Liver (tissue), 9 donors: ENCODE data around the gene OR10A7. TPM values are rescaled to one million over a fixed set of nuclear protein-coding genes. Genes with fewer than 3 reads are reported as not detected.

Experiments
- DNase-seq: peaks from one replicate; pipeline ENCODE4 v3.0.0-alpha.2; 2017; ENCODE audit warnings: low spot score
- H3K27ac ChIP-seq, 2 donors: one replicate each; pipeline ENCODE4 v1.7.0; 2013; ENCODE audit warnings: inconsistent platforms in 2 of 2, low read length in 2 of 2, control low read depth in 1 of 2, low read depth in 1 of 2, mild to moderate bottlenecking in 1 of 2
- H3K27me3 ChIP-seq, 4 donors: one replicate each; pipeline versions ENCODE4 v1.6.1 to v1.7.0; 2013; ENCODE audit warnings: low read length in 3 of 4, inconsistent platforms in 1 of 4, mild to moderate bottlenecking in 1 of 4, moderate library complexity in 1 of 4; ENCODE audit not compliant: control insufficient read depth in 4 of 4, insufficient read depth in 4 of 4
- H3K36me3 ChIP-seq, 4 donors: one replicate each; pipeline versions ENCODE4 v1.6.1 to v1.7.0; 2013; ENCODE audit warnings: low read length in 3 of 4, mild to moderate bottlenecking in 3 of 4, low read depth in 1 of 4, moderate library complexity in 1 of 4; ENCODE audit not compliant: control insufficient read depth in 4 of 4, insufficient read depth in 3 of 4
- H3K4me1 ChIP-seq, 4 donors: one replicate each; pipeline versions ENCODE4 v1.6.1 to v1.7.0; 2013; ENCODE audit warnings: low read length in 3 of 4, mild to moderate bottlenecking in 3 of 4, moderate library complexity in 1 of 4; ENCODE audit not compliant: control insufficient read depth in 4 of 4, insufficient read depth in 4 of 4
- H3K4me3 ChIP-seq, 3 donors: one replicate each; pipeline versions ENCODE4 v1.6.1 to v1.7.0; 2013; ENCODE audit warnings: low read length in 3 of 3, control low read depth in 1 of 3, low read depth in 1 of 3, mild to moderate bottlenecking in 1 of 3
- H3K9ac ChIP-seq, 2 donors: one replicate each; pipeline ENCODE4 v1.7.0; 2013; ENCODE audit warnings: low read length in 2 of 2, mild to moderate bottlenecking in 2 of 2, moderate library complexity in 2 of 2, control low read depth in 1 of 2, low read depth in 1 of 2
- H3K9me3 ChIP-seq, 4 donors: one replicate each; pipeline versions ENCODE4 v1.6.1 to v1.7.0; 2013; ENCODE audit warnings: low read length in 3 of 4; ENCODE audit not compliant: control insufficient read depth in 4 of 4
- CTCF ChIP-seq: fragments of 150-350 bp; IDR thresholded peaks from 2 replicates; pipeline ENCODE4 v1.5.1; 2017; ENCODE audit warnings: improper control_type of control experiment, low read depth, low read length; ENCODE audit not compliant: missing input control
- EGR1 ChIP-seq, 2 donors: IDR thresholded peaks; 2 replicates each; pipeline ENCODE4 v1.6.1; 2016 to 2018; ENCODE audit warnings: antibody characterized with exemption in 2 of 2, low read depth in 2 of 2
- FOXA1 ChIP-seq: IDR thresholded peaks from 2 replicates; pipeline ENCODE4 v1.6.1; 2016; ENCODE audit warnings: antibody characterized with exemption
- FOXA2 ChIP-seq: IDR thresholded peaks from 2 replicates; pipeline ENCODE4 v1.6.1; 2016; ENCODE audit warnings: antibody characterized with exemption
- HNF4A ChIP-seq, 2 donors: conservative IDR thresholded peaks; 2 replicates each; pipeline ENCODE4 v1.6.1; 2016; ENCODE audit warnings: antibody characterized with exemption in 2 of 2, mild to moderate bottlenecking in 2 of 2
- HNF4G ChIP-seq: IDR thresholded peaks from 2 replicates; pipeline ENCODE4 v1.6.1; 2016; ENCODE audit warnings: antibody characterized with exemption
- MAX ChIP-seq: IDR thresholded peaks from 2 replicates; pipeline ENCODE4 v1.6.1; 2016; ENCODE audit warnings: antibody characterized with exemption
- NR2F2 ChIP-seq: IDR thresholded peaks from 2 replicates; pipeline ENCODE4 v1.6.1; 2016; ENCODE audit warnings: antibody characterized with exemption
- REST ChIP-seq: IDR thresholded peaks from 2 replicates; pipeline ENCODE4 v1.6.1; 2016; ENCODE audit warnings: antibody characterized with exemption, mild to moderate bottlenecking
- RXRA ChIP-seq, 2 donors: IDR thresholded peaks; 2 replicates each; pipeline ENCODE4 v1.6.1; 2017 to 2018; ENCODE audit warnings: antibody characterized with exemption in 2 of 2, mild to moderate bottlenecking in 1 of 2
- SP1 ChIP-seq: IDR thresholded peaks from 2 replicates; pipeline ENCODE4 v1.6.1; 2018; ENCODE audit warnings: antibody characterized with exemption, mild to moderate bottlenecking
- TAF1 ChIP-seq: conservative IDR thresholded peaks from 2 replicates; pipeline ENCODE4 v1.6.1; 2016; ENCODE audit warnings: antibody characterized with exemption, mild to moderate bottlenecking
- ZBTB33 ChIP-seq: IDR thresholded peaks from 2 replicates; pipeline ENCODE4 v1.6.1; 2016; ENCODE audit warnings: antibody characterized with exemption
- WGBS: extraction: QIAGEN DNeasy Blood & Tissue Kit; methylation state at CpG from one replicate; pipeline ENCODE4 v1.1.7; 2013; 5-methylcytosine and 5-hydroxymethylcytosine counted together
- polyA plus RNA-seq, 2 donors: library from polyadenylated mRNA; stranded (reverse) in 1 of 2; unstranded in 1 of 2; fragments of 200-250 nt in 1 of 2; fragments of >200 nt in 1 of 2; fragmentation: Nextera tagmentation in 1 of 2; extraction: Ambion mirVana in 1 of 2; gene quantifications; one replicate each; pipeline versions ENCODE4 v1.2.1 to v1.2.3, GENCODE V29; 2013 to 2015
- total RNA-seq, 2 donors: library from RNA; depleted of rRNA; stranded (reverse); fragments of >200 nt; gene quantifications; one replicate each; pipeline ENCODE4 v1.2.3, GENCODE V29; 2014
- donor health status: healthy.
- donor health status: healthy.
- donor health status: healthy.
- donor health status: healthy.
- donor health status: healthy.

Gene OR10A7
- total and polyA plus RNA-seq, 4 donors: not detected

GRCh38 chr12:55256831-55257230 is 36.0 kb downstream of the OR10A7 start:
- TF ChIP-seq ZBTB33: no peak
- TF ChIP-seq SP1: no peak
- no peak for TF ChIP-seq MAX
- TF ChIP-seq EGR1 (IDR thresholded peaks at IDR 0.05; ENCODE audit: low read depth in 2 of 2): no peak
- TF ChIP-seq FOXA2: no peak
- TF ChIP-seq FOXA1: no peak
- TF ChIP-seq HNF4G: no peak
- TF ChIP-seq CTCF: no peak
- no peak for TF ChIP-seq NR2F2
- no peak for TF ChIP-seq HNF4A (conservative IDR thresholded peaks at IDR 0.05)
- H3K27me3 ChIP-seq: no peaks in the 10 kb centered on the region
- H3K9ac ChIP-seq: no peak overlapping the region
- no peak overlapping the region for H3K27ac ChIP-seq
- H3K36me3 ChIP-seq: no peaks in the 10 kb centered on the region
- DNase-seq: no peak
- H3K4me1 ChIP-seq: peaks cover 0 to 2% (median 0%) of the 10 kb centered on the region in 4 donors
- H3K9me3 ChIP-seq: no peaks in the 10 kb centered on the region
- 94% methylated on average over 4 of the region's 4 CpGs for WGBS
- H3K4me3 ChIP-seq: no peak overlapping the region

GRCh38 chr12:55258303-55258702 is 37.5 kb downstream of the OR10A7 start:
- no peak for DNase-seq
- no peak overlapping the region for H3K4me3 ChIP-seq
- WGBS: 80% methylated on average over 2 of the region's 2 CpGs

More at GRCh38 chr12:55258303-55258702, 37.5 kb downstream of the OR10A7 start:
- no peak overlapping the region for H3K9ac ChIP-seq
- no peak for TF ChIP-seq CTCF
- no peak for TF ChIP-seq TAF1
- TF ChIP-seq RXRA (IDR thresholded peaks at IDR 0.05): no peak
- no peak for TF ChIP-seq FOXA2
- no peak for TF ChIP-seq REST
- no peaks in the 10 kb centered on the region for H3K36me3 ChIP-seq
- H3K27ac ChIP-seq: no peak overlapping the region
- H3K9me3 ChIP-seq: no peaks in the 10 kb centered on the region
- H3K27me3 ChIP-seq: no peaks in the 10 kb centered on the region
- H3K4me1 ChIP-seq: no peaks in the 10 kb centered on the region

Other genes starting within 250 kb of the OR10A7 start
- 1 to 10 TPM in 1 of 2 donors, under 1 TPM in 1; 0.50 to 3.2 TPM for gene TESPA1, start 236.3 kb upstream of the OR10A7 start, total RNA-seq
- gene TESPA1, start 236.3 kb upstream of the OR10A7 start, polyA plus RNA-seq: under 1 TPM; 0.10 to 0.35 TPM
- not detected for gene NEUROD4, start 201.1 kb upstream of the OR10A7 start, total RNA-seq
- not detected for gene NEUROD4, start 201.1 kb upstream of the OR10A7 start, polyA plus RNA-seq
- gene OR9K2, start 94.6 kb upstream of the OR10A7 start, total RNA-seq: not detected
- not detected for gene OR9K2, start 94.6 kb upstream of the OR10A7 start, polyA plus RNA-seq
- not detected for gene OR6C74, start 23.6 kb downstream of the OR10A7 start, total RNA-seq
- not detected for gene OR6C74, start 23.6 kb downstream of the OR10A7 start, polyA plus RNA-seq
- not detected for gene OR6C6, start 75.5 kb downstream of the OR10A7 start, total RNA-seq
- gene OR6C6, start 75.5 kb downstream of the OR10A7 start, polyA plus RNA-seq: not detected
- not detected for gene OR6C1, start 93.3 kb downstream of the OR10A7 start, total RNA-seq
- not detected for gene OR6C1, start 93.3 kb downstream of the OR10A7 start, polyA plus RNA-seq
- gene OR6C3, start 109.7 kb downstream of the OR10A7 start, total RNA-seq: not detected
- gene OR6C3, start 109.7 kb downstream of the OR10A7 start, polyA plus RNA-seq: not detected
- not detected for gene OR6C75, start 141.9 kb downstream of the OR10A7 start, total RNA-seq
- gene OR6C75, start 141.9 kb downstream of the OR10A7 start, polyA plus RNA-seq: not detected
- gene OR6C65, start 179.5 kb downstream of the OR10A7 start, total RNA-seq: not detected
- gene OR6C65, start 179.5 kb downstream of the OR10A7 start, polyA plus RNA-seq: not detected
- not detected for gene OR6C76, start 205.2 kb downstream of the OR10A7 start, total RNA-seq
- not detected for gene OR6C76, start 205.2 kb downstream of the OR10A7 start, polyA plus RNA-seq
- gene OR6C2, start 223.1 kb downstream of the OR10A7 start, total RNA-seq: not detected
- gene OR6C2, start 223.1 kb downstream of the OR10A7 start, polyA plus RNA-seq: not detected
- gene OR6C70, start 249.1 kb downstream of the OR10A7 start, total RNA-seq: not detected
- not detected for gene OR6C70, start 249.1 kb downstream of the OR10A7 start, polyA plus RNA-seq